SIG-M5 treated with dmso at 0.1 percent for 504 hours (cell line): ENCODE measurements around the gene SRRM4.
"Not testable (repeated sequence)": the region's sequence is repeated elsewhere in the genome, so short reads cannot be mapped to it uniquely, and the experiment has no call there.

Experiments used
- DNase-seq: peaks from one replicate; lab custom pipeline; 2025; ENCODE audit not compliant: unreplicated experiment; lab: John Stamatoyannopoulos, UW

SRRM4 gene

GRCh38 chr12:119008273-119008672 is 26.9 kb downstream of the SRRM4 start:
- DNase-seq, result not testable (repeated sequence)

DNA sequence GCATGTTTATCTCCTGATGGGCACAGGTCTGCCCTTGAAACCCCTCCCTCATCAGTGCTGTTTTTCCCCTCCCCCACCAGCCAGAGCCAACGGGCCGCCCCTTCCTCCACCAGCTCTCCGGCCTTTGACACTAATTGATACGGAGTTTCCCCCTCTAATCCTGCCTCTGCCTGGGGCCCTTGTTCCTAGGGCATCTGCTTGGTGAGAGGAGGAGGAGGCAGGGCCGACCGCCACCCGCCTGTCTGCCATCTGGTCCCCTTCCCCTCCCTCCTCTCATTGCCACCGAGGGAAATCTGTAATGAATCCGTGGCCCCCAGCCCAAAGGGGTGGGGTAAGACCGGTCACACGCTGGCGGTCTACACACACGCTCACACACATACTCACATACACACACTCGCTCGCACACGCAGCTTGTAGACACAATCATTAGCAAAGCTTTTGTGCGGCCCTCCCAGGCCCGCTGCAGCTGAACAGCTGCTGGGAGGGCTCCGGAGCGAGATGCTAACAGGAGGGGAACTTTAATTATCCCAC is 27.4 kb downstream of the SRRM4 start:
- no peak for DNase-seq

GRCh38 chr12:119011231-119011630 is 29.9 kb downstream of the SRRM4 start:
- no peak for DNase-seq

- DNase-seq, result no peak
These were observed 30.8 kb downstream of the SRRM4 start for GRCh38 chr12:119012179-119012578.

DNA sequence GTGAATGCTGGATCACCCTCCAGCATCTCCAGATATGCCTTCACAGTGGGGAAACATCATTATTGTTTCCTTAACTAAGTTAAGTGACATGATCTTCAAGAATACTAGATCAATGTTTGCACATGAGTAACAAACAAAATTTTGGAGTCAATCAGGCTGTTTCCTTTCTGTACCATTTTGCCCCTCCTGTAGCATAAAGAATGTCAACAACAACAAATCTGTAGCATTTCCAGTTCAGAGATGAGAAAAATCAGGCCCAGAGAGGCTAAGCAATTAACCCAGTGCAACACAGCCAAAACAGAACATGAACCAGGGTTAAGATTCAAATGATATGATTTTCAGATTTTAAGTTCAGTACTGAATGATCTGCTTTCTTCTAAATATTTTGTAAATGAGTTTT is 31.7 kb downstream of the SRRM4 start:
- DNase-seq, result no peak

DNA sequence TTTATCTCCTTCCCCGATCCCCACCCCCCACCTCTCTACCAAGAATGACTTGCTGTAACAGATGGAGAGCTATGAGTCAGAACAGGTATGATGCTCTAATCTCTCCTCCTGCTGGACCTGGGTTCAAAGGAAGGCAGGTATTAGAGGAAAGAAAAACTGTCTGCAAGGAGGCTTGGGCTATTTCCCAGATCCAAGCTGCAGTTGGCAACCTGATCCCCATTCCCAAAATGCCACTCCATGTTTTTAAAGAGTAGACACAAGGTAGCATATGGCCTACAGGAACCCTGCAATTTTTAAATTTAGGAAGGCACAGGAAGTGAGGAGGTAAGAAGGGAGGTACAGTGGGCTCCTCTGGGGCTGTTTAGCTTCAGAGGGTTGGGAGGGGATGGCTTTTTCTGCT is 33.0 kb downstream of the SRRM4 start:
- DNase-seq, result no peak

DNA sequence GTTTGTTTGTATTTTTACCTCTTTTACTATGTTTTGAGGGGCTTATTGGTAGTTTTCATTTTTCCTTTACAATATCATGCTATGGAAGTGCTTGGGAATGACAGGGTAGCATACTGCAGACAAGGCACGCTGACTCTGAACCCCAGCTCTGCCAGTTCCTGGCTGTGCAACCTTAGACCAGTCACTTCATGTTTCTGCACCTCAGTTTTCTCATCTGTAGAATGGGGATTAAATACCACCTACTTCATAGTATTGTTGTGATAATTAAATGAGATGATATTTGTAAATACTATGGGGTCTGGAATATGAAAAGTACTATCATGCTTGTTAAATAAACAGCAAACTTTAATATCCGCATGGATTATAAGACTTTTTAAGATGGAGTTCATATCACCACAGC is 35.4 kb downstream of the SRRM4 start:
- no peak for DNase-seq

DNA sequence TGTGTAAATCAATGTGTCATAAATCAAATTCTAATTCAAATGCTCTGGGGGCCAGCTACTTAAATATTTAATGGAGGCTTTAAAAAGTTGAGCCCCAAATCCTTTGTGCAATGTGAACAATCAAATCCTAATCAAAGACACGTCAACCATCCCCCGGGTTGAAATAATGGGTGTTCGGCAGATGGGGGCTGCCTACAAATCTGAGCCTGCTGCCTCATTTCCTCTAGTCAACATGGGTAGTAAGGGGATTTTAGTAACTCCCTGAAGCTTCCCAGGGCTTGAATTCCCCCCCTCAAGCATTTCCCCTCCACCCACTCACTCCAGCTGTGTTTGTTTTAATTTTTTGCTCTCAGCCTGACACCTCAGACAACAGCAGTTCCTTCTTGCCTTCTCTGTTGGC is 37.8 kb downstream of the SRRM4 start:
- no peak for DNase-seq

GRCh38 chr12:119020406-119021360 is 39.3 kb downstream of the SRRM4 start:
- DNase-seq, result peak; percentile 11

GRCh38 chr12:119024356-119024755 is 43.0 kb downstream of the SRRM4 start:
- no peak for DNase-seq

DNA sequence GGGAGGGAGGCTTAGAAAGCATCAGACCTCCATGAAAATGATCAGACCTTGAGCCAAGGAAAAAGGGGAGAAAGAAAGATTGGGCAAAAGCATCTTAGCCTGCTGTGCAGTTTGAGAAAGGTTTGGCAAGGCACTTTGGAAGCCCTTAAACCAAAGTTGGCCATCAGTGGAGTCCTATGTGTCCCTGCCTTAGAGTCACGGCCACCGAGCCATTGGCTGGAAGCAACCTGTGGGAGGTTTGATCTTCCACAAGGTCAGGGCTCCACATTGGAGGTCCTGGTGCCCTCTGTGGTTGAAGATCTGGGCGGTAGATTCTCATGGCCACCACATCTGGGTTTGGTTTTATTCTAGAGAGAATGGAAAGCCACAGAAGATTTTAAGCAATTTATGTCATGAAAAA is 44.4 kb downstream of the SRRM4 start:
- no peak for DNase-seq

DNA sequence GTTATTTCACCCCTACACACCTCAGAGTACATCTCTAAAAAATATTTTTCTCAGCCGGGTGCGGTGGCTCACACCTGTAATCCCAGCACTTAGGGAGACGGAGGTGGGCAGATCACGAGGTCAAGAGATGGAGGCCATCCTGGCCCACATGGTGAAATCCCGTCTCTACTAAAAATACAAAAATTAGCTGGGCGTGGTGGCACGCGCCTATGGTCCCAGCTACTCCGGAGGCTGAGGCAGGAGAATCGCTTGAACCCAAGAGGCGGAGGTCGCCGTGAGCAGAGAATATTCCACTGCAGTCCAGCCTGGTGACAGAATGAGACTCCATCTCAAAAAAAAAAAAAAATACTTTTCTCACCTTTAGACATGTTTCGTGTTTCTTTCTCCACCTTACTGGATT is 52.0 kb downstream of the SRRM4 start:
- DNase-seq, result not testable (repeated sequence)

DNA sequence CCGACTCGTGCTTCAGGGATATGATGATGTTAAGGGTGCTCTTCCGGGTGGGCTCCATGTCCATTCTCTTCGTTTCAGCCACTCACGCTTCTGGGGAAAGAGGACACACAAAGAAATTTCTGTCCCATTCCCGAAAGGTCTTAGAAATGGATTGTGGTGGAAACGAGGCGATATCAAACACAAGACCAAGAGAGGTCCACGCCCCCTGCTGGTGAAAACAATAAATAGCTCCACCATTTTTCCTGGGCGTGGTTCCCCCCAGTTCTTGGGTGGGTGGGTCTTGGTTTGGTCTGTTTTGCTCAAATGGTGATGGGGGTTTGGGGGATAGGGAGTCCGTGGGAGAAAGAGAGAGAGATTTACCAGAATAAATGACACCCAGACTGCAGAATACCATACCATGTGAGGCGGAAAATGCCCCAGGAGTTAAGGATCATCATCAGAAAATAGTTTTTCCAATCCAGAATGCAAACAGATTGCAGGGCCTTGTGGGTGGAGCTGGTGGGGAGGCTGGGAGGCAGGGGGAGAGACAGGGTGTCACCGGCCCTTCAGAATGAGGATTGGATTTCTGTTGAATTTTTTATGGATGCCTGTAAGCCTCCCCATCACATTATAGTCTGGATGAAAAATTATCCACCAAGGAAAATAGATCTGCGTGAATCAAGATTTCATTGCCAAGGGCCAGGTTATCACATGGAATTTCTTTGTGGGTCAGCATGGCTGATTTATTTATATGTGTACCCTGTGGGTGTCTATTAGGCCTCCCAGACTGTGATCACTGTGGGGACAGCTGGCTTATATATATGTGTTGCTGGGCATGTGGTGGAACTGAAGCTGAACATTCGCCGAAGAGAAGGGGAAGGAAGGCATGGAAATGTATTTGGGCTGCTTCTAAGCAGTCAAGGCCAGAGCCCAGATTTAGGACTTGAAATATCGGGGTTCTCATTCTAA is 55.8 kb downstream of the SRRM4 start:
- DNase-seq, result no peak

DNA sequence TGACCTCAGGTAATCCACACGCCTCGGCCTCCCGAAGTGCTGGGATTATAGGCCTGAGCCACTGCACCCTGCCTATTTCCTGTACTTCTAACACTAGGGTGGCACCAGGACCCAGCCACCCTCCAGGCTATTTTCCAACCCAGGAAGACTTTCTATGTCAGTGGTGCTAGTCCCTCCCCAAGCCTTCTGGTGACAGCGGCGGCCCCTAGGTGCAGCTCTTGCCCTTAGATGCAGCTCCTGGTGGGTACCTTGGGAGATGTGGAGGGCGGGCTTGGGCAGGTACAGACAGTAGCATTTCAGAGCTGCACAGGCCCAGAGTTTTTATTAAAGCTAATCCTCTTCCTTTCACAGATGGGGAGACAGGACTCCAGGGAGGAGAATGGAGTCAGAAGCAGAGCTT is 62.8 kb downstream of the SRRM4 start:
- DNase-seq, result no peak

GRCh38 chr12:119047641-119048040 is 66.3 kb downstream of the SRRM4 start:
- no peak for DNase-seq

DNA sequence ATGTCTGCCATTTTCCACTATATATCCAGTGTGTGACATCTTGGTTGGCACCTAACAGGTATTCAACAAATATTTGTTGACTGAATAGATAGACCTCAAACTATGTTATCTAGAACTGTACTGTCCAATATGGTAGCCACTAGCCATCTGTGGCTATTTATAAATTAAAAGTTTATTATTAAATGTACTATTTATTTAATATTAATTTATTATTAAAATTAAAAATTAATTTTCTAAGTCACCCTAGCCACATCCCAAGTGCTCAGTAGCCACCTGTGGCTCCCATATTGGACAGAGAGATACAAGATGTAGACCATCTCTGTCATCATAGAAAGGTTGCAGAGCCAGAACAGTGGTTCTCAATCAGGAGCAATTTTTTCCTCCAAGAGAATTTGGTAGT is 69.3 kb downstream of the SRRM4 start:
- no peak for DNase-seq

- no peak for DNase-seq
These were observed 70.1 kb downstream of the SRRM4 start for GRCh38 chr12:119051474-119051873.

- no peak for DNase-seq
These were observed 70.7 kb downstream of the SRRM4 start for GRCh38 chr12:119052001-119052400.

GRCh38 chr12:119055977-119056376 is 74.6 kb downstream of the SRRM4 start:
- no peak for DNase-seq

DNA sequence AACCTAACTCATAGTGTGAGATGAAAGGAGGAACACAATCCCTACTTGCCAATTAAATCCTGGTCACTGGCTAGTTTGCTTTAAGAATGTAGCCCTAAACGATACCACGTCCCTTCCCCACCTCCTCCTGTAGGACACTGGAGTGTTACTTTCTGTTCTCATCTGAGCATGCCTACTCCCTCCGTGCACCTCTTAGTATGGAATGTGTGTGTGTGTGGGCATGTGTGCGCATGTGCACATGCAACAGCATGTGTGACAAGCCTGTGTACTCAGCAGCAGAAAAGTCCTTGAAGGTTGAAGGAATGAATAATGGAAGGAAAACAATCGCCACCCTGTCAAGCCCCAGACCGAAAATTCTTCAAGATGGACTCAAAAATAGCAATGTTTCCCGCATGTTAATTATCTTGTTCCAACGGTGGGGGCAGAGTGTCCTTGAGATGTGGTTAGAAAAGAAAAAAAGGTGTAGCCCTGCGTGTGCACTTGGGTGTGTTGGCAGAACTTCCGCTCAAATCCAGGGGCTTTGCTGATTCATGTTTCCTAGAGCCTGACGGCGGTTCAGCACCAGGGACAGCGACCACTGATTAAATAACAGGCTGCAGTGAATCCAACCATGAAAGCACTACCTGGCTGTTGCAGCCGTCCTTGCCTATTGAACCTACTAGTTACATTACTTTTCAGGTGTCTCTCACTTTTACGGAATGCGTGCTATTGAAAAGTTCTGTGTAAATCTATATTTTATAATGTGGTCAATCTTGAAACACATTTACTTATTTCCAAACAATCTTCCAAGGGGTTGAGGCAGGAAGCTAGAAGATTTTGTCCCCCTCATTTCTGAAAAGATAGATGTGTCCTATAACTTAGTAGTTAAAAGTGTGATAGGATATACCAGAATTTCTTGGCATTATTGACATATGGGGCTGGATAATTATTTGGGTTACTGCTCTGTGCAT is 79.8 kb downstream of the SRRM4 start:
- peak; percentile 34 for DNase-seq
